Fibroblast of skin of right quadriceps (primary cell): Measurements from ENCODE around the gene ADGRL3.
A peak's percentile ranks its signal among the peaks of the same experiment; 100 is the strongest.
"Not testable (repeated sequence)": the region's sequence is repeated elsewhere in the genome, so short reads cannot be mapped to it uniquely, and the experiment has no call there.

Experiments used
- DNase-seq: peaks from one replicate; pipeline ENCODE4 v3.0.0-alpha.2; 2013

Gene ADGRL3

DNA sequence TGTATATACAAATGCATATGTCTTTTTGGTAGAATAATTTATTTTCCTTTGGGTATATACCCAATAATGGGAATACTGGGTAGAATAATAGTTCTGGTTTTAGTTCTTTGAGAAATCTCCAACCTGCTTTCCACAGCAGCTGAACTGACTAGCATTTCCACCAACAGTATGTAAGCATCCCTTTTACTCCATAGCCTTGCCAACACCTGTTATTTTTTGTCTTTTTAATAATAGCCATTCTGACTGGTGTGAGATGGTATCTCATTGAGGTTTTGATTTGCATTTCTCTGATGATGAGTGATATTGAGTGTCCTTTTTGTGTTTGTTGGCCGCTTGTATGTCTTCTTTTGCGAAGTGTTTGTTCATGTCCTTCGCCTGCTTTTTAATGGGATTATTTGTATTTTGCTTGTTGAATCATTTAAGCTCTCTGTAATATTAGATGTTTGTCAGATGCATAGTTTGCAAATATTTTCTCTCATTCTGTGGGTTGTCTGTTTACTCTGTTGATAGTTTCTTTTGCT is 309.7 kb downstream of the ADGRL3 start:
- not testable (repeated sequence) for DNase-seq

DNA sequence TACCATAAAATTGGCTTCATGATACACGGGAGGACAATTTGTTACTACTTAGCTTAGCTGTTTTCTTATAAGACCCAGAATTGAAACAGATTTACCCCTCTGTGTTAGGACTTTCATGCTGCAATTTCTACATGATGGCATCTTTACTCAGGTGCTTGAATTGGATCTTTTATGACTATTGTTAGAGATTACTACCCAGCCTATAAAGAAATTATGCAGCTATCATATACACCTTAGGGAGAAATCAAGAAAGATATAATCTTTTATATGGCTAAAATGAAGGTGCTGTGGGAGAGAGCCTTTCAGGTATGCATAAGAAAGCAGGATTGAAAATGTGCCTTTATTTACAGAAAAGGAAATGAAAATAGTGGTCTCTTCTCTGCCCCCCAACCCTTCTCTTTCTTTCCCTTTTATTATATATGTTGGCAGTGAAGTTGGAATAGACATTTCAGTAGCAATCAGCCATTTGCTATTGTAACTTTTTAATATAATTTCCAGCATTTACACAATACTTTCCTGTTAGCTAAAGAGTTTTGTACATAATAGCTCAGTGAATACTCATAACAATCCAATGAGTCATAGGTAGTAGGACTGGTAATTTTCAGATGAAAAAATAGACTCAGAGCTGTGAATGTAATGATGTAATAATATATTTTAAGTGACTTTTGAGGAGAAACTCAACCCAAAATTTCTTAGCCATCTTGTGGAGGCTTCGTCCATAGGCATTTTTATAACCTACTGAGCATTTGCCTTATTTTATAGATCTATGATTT is 311.8 kb downstream of the ADGRL3 start:
- DNase-seq = peak; percentile 77

- DNase-seq = no peak
Measured at GRCh38 chr4:61514991-61515390, 314.9 kb downstream of the ADGRL3 start.

DNA sequence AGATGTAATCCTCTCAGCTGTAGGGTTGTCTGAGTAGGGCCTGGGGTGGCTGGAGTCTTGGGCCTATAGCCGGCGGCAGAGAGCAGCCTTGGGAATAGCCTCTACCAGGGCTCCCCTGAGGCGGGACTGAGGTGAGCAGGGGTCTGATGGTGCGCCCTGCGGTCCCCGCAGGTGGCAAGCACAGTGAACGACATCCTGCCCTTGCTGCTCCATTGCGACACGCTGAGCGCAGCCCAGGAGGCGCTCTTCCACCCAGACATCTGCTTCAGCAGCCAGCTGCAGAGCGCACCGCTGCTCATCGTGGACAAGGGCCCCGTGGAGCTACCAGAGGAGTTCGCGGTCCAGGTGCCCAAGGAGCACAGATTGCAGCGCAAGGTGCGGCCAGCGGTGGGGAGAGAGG is 317.0 kb downstream of the ADGRL3 start:
- no peak for DNase-seq

DNA sequence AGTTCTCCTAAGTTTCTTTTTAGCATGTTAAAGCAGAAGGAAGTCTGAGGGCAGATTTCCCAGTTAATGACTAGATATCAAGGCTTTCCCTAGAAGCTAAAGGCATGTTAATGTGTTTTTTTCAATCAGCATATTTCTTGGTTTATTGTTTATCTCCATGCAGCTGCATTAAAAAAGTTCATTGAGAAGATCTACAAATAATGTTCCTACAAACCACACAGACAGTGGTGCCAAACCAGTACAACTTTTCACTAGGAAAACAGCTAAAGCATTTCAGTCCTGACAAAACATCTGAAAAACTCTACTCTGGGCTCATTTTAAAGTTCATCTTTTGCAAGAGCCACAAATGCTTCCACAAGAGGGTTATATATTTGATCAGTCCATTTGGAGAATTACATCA is 320.0 kb downstream of the ADGRL3 start:
- peak; percentile 22 for DNase-seq

DNA sequence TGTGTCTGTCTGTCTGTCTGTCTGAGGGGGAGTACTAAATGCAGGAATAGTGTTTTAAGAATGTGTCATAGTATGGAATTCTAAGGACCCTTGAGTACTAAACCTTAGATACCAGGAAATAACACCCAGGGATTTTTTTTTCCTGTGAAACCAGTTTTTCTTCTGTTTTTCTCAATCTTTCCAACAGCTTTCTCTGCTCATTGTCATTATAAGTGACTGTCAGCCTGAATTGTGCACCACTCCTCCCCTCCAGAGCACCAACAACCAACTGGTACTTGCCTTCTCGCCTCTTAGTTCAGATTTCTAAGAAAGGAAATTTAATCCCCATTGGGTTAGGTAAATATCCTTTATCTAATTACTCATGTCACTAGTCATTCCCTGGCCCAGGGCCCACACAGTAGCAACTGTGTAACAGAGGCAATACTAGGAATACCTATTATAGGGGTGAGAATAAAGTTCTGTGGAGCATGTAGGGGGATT is 320.6 kb downstream of the ADGRL3 start:
- DNase-seq = peak; percentile 38

- DNase-seq = no peak
Measured at GRCh38 chr4:61521451-61521850, 321.3 kb downstream of the ADGRL3 start.

GRCh38 chr4:61522312-61522711 is 322.2 kb downstream of the ADGRL3 start:
- no peak for DNase-seq

DNA sequence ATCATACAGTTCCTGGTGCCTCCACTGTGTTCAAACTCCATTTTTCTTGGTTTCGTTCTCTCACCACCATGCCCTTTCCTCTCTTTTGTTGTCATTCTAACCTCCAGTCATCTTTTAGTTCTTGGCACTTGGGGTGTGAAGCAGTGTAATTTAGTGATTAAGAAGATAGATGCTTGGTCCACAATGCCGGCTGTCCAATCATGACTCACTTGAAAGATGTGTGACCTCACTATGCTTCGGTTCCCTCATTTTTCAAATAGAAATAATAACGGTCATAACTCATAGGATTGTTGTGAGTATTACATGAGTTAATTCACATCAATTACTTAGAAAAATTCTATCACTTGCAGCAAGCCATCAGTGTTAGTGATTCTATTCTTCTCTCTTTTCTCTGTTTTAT is 327.8 kb downstream of the ADGRL3 start:
- no peak for DNase-seq

GRCh38 chr4:61528595-61528994 is 328.5 kb downstream of the ADGRL3 start:
- DNase-seq = no peak

GRCh38 chr4:61531188-61531587 is 331.1 kb downstream of the ADGRL3 start:
- DNase-seq = no peak

GRCh38 chr4:61532336-61533000 is 332.3 kb downstream of the ADGRL3 start:
- peak; percentile 9 for DNase-seq

- DNase-seq = peak; percentile 33
Measured at GRCh38 chr4:61533140-61533539, 333.0 kb downstream of the ADGRL3 start.

- DNase-seq = no peak
Measured at GRCh38 chr4:61540944-61541343, 340.8 kb downstream of the ADGRL3 start.

DNA sequence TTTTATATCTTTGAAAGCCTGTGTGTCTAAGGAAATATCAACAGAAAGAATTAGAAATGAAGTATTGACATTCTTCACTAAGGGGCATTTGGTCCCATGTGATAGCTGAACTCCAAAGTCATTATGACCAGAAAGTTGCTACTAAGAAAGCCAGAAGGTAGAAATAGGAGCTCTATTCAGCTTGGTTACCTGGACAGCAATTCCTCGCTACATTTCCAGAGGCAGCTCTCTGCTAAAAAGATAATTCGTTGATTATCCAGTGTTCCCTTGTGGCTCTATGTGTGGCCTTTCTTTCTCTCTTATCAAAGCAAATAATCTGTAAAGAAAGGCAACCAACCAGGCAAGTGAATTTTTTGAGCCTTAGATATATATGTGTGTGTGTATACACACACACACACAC is 341.3 kb downstream of the ADGRL3 start:
- DNase-seq = no peak

DNA sequence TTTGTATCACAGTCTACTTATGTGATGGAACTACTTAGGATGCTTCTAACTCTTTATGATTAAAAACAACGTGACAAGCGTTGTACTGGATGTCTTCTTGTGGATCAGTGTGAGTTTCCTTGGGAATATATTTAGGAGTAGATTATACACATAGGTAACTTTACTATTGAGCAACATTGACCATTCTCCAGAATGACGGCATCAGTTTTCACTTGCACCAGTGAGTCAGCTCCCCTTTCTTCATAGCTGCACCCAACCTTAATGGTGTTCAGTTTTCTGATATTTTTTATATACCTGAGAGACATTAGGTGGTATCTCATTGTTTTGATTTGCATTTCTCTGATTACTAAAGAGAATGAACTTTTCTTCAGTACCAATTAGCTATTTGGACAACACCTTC is 343.9 kb downstream of the ADGRL3 start:
- DNase-seq = no peak

DNA sequence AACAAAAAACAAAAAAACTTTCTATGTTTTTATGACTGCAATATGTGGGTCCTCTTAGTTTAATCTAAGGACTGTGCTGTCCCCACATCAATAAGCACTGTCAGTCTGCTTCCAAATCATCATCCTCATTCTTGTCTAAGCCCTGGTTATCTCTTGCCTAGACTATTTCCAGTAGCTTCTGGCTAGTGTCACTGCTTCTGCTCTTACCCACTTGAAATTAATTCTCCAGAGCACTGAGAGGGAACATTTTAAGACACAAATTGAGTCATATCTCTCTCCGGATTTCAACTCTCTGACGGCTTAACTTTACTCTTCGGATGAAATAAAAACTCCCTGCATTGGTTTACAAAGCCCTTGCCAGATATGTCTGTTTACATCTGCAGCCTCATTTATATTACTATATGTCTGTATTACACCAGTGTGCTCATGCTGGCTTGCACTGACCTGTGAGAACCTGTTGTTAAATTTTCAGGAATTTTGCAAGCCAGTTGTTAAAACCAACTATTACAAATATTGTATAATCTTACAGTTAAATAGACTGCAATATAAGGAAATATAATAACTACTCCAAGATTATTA is 345.9 kb downstream of the ADGRL3 start:
- no peak for DNase-seq

DNA sequence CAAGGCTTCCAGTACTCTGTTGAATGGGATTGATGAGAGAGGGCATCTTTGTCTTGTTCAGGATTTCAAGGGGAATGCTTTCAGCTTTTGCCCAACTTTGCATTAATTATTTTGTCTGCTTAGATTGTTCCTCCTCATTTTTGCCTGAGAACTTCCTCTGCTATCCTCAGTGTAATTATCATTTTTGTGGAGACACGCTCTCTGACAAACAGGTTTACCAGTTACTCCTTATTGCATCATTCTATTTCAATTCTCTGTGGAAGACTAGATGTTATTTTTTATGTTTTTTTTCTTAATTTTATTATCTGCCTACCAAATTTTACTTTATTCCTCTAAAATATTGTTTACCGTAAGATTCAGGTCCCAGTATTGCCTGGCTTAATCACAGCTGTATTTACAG is 349.2 kb downstream of the ADGRL3 start:
- DNase-seq = peak; percentile 12

DNA sequence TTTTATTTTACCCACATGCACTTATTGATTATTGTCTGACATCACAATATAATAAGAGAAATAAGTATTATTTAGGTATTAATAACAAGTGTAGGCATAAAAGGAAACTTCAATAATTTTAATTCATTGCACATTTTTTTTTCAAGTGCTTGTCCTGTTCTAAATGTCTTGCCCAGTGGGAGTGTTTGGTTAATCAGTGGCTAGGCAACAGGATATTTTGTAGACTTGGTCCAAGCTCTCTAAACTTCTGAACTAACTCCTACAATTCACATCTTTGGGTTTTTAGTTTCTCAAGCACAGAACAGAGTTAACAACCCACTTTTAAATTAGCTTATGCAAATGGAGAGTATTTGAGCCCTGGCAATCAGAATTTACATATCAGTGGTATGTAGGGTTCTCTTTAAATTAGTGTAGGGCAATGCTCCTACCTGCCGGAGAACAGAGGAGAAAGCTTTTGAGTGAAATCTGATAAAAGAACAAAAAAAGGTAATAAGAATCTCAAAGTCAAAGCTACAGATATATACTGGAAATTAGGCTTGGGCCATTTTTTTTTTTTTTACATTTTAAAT is 353.5 kb downstream of the ADGRL3 start:
- DNase-seq = no peak

DNA sequence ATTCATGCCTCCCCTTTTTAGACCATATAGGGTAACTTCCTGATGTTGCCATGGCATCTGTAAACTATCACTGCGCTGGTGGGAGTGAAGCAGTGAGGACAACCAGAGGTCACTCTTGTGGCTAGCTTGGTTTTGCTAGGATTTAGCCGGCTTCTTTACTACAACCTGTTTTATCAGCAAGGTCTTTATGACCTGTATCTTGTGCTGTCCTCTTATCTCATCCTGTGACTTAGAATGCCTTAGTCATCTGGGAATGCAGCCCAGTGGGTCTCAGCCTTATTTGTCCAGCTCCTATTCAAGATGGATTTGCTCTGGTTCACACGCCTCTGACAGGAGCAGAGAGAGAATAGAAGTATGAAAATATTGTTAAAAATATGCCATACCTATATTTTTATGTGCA is 355.7 kb downstream of the ADGRL3 start:
- no peak for DNase-seq

GRCh38 chr4:61556277-61556676 is 356.2 kb downstream of the ADGRL3 start:
- no peak for DNase-seq

DNA sequence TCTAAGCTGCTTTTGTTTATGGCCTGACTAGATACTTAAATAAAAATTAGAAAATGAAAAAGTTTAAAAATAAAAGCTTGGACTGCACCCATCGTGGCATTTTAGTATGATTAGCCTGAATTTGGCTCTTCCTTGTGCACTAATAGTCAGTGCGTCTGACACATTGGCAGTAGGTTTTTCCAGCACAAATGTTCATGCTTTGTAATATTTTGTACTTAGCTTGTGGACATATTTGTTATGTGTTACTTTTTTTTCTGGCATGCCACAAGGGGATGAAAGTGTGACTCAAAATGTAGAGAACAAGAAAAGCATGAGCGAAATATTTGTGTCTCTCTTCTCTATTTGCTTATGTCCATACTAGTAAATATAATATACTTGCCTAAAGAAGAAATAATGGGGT is 359.3 kb downstream of the ADGRL3 start:
- no peak for DNase-seq

- DNase-seq = no peak
Measured at GRCh38 chr4:61561028-61561427, 360.9 kb downstream of the ADGRL3 start.
